ENCODE results near the gene PLRG1. TPM values are rescaled to one million over a fixed set of nuclear protein-coding genes. Genes with fewer than 3 reads are reported as not detected.

The PLRG1 gene
- total RNA-seq, 4 donors from 2014 or later: 30.3 to 42.4 (median 31.9) TPM

- intact Hi-C loops (cut with DNase I; ENCODE audit: low total_unique reads): no loop called here
- no peak for DNase-seq (ENCODE audit: low spot score in 2 of 2)
- no peak for TF ChIP-seq CTCF (IDR thresholded peaks at IDR 0.05)
- TF ChIP-seq POLR2A (IDR thresholded peaks at IDR 0.05): no peak
- 75 to 81% methylated on average over 5 of the region's 5 CpGs for WGBS, 2 donors
- no peak overlapping the region for H3K4me3 ChIP-seq (ENCODE audit: low read depth, poor library complexity, severe bottlenecking)
These were observed 16.5 kb upstream of the PLRG1 start for GRCh38 chr4:154566639-154567204.

DNA sequence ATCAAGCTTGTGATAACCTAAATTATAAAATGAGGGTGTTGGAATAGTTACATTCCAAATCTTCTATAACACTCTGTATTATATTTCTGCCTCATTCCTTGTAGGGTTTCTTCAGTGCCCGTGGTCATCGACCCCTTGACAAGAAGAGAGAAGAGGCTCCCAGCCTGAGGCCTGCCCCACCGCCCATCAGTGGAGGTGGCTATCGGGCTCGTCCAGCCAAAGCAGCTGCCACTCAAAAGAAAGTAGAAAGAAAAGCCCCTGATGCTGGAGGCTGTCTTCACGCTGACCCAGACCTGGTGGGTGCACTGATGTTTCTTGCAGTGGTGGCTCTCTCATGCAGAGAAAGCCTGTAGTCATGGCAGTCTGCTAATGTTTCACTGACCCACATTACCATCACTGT lies 15.5 kb upstream of the PLRG1 start:
- TF ChIP-seq CTCF (IDR thresholded peaks at IDR 0.05): no peak
- TF ChIP-seq POLR2A (IDR thresholded peaks at IDR 0.05): no peak
- no peak for DNase-seq (ENCODE audit: low spot score in 2 of 2)
- WGBS, 2 donors: 92 to 93% methylated on average over 6 of the region's 6 CpGs
- intact Hi-C loops (cut with DNase I; ENCODE audit: low total_unique reads): no loop called here
- H3K4me3 ChIP-seq (ENCODE audit: low read depth, poor library complexity, severe bottlenecking): no peak overlapping the region

DNA sequence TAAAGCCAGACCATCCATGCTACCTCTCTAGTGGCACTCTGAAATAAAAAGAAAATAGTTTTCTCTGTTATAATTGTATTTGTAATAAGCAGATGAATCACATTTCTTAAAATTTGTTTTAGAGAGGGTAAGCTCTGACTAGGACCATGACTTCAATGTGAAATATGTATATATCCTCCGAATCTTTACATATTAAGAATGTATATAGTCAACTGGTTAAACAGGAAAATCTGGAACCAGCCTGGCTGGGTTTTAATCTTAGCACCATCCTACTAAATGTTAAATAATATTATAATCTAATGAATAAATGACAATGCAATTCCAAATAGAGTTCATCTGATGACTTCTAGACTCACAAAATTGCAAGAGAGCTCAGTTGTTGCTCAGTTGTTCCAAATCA lies 14.1 kb upstream of the PLRG1 start:
- H3K4me3 ChIP-seq (ENCODE audit: low read depth, poor library complexity, severe bottlenecking): no peak overlapping the region
- no peak for DNase-seq (ENCODE audit: low spot score in 2 of 2)
- TF ChIP-seq POLR2A (IDR thresholded peaks at IDR 0.05): no peak
- TF ChIP-seq CTCF (IDR thresholded peaks at IDR 0.05): no peak
- 50 to 55% methylated on average over 1 of the region's 1 CpG for WGBS, 2 donors
- intact Hi-C loops (cut with DNase I; ENCODE audit: low total_unique reads): no loop called here

DNA sequence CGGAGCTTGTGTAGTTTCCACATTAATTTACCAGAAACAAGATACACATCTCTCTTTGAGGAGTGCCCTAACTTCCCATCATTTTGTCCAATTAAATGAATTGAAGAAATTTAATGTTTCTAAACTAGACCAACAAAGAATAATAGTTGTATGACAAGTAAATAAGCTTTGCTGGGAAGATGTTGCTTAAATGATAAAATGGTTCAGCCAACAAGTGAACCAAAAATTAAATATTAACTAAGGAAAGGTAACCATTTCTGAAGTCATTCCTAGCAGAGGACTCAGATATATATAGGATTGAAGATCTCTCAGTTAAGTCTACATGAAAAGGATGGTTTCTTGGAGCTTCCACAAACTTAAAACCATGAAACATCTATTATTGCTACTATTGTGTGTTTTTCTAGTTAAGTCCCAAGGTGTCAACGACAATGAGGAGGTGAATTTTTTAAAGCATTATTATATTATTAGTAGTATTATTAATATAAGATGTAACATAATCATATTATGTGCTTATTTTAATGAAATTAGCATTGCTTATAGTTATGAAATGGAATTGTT lies 12.6 kb upstream of the PLRG1 start, which contains the start of gene FGB:
TSS of gene FGB (plus strand) at position 315 of the 558 bp plus-strand sequence. CDS start at position 323, 8 bp downstream.
- intact Hi-C loops (cut with DNase I; ENCODE audit: low total_unique reads): no loop called here
- 73 to 77% methylated on average over 2 of the region's 2 CpGs for WGBS, 2 donors
- TF ChIP-seq POLR2A (IDR thresholded peaks at IDR 0.05): no peak
- TF ChIP-seq CTCF (IDR thresholded peaks at IDR 0.05): no peak
- H3K4me3 ChIP-seq (ENCODE audit: low read depth, poor library complexity, severe bottlenecking): no peak within 1 kb of the TSS
- DNase-seq (ENCODE audit: low spot score in 2 of 2): no peak

- WGBS, 2 donors: 82 to 89% methylated on average over 4 of the region's 4 CpGs
- intact Hi-C loops (cut with DNase I; ENCODE audit: low total_unique reads): no loop called here
- DNase-seq (ENCODE audit: low spot score in 2 of 2): no peak
- H3K4me3 ChIP-seq (ENCODE audit: low read depth, poor library complexity, severe bottlenecking): no peak overlapping the region
- TF ChIP-seq CTCF (IDR thresholded peaks at IDR 0.05): no peak
- no peak for TF ChIP-seq POLR2A (IDR thresholded peaks at IDR 0.05)
These were observed 10.6 kb upstream of the PLRG1 start for GRCh38 chr4:154560824-154561231.

GRCh38 chr4:154560419-154560801 lies 10.2 kb upstream of the PLRG1 start:
- 95 to 97% methylated on average over 1 of the region's 1 CpG for WGBS, 2 donors
- intact Hi-C loops (cut with DNase I; ENCODE audit: low total_unique reads): no loop called here
- no peak overlapping the region for H3K4me3 ChIP-seq (ENCODE audit: low read depth, poor library complexity, severe bottlenecking)
- DNase-seq (ENCODE audit: low spot score in 2 of 2): no peak
- TF ChIP-seq CTCF (IDR thresholded peaks at IDR 0.05) (no peak), POLR2A (IDR thresholded peaks at IDR 0.05) (no peak)

Data from lower leg skin (tissue), 4 donors.